ENCODE data around the gene PERCC1.
A peak's percentile ranks its signal among the peaks of the same experiment; 100 is the strongest.
"Not testable (repeated sequence)": the region's sequence is repeated elsewhere in the genome, so short reads cannot be mapped to it uniquely, and the experiment has no call there.

The PERCC1 gene

GRCh38 chr16:1459967-1460366 is 29.1 kb downstream of the PERCC1 start:
- H3K4me3 ChIP-seq (ENCODE audit: low read length): no peak overlapping the region
- DNase-seq (ENCODE audit: low read depth, low spot score): no peak

DNA sequence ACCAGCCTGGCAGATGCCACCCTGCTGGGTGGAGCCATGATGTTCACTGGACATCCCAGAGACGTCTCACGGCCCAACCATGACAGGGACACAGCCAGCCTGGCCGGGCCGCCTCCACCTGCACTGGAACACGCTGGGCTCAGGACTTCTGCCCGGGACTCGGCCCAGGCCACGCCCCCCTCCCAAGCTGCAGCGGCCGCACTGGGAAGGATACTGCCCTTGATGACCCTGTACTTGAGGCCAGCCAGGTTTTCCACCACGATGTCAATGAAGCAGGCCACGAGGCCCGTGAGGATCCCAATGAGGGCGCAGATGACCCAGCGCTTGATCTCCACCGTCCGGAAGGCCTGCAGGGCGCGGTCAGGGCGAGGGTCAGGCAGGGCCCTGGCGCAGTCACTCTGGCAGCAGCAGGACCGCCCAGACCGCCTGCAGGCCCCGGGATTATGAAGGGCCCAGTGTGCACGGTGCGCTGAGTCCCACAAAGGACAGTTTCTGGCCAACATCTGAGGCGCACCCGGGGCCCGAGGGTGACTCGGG is 29.8 kb downstream of the PERCC1 start:
- no peak for DNase-seq (ENCODE audit: low read depth, low spot score)
- no peak overlapping the region for H3K4me3 ChIP-seq (ENCODE audit: low read length)

GRCh38 chr16:1461146-1461545 is 30.3 kb downstream of the PERCC1 start:
- H3K4me3 ChIP-seq (ENCODE audit: low read length): no peak overlapping the region
- no peak for DNase-seq (ENCODE audit: low read depth, low spot score)

DNA sequence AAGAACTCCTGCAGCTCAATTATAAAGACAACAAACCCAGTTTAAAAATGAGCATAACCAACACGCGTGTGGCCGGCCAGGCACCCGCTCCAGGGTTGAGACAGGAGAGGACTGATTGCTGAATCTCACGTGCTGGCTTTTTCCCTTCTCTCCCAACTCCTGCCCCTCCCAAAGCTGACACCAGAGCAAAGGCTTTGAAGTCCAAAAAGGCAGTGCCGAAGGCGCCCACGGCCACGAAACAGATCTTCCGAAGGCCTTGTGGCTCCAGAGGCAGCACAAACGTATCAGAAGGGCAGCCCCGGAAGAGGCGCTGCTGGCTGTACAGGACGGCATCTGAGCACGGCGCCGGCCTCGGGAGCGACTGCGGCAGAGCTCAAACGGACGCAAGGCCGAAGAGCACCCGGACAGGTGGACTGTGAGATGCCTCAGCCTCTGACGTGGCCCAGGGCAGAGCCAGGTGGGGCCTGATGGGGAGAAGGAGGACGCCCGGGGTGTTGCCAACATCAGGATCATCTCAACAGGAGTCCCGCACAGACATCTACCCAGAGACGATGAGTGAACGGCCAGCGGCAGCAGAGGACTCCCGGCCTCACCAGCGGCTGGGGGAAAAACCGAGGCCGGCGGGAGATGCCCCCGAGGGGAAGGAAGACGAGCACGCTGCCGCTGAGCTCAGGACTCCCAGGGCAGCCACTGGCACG is 33.5 kb downstream of the PERCC1 start:
- no peak overlapping the region for H3K4me3 ChIP-seq (ENCODE audit: low read length)
- no peak for DNase-seq (ENCODE audit: low read depth, low spot score)

DNA sequence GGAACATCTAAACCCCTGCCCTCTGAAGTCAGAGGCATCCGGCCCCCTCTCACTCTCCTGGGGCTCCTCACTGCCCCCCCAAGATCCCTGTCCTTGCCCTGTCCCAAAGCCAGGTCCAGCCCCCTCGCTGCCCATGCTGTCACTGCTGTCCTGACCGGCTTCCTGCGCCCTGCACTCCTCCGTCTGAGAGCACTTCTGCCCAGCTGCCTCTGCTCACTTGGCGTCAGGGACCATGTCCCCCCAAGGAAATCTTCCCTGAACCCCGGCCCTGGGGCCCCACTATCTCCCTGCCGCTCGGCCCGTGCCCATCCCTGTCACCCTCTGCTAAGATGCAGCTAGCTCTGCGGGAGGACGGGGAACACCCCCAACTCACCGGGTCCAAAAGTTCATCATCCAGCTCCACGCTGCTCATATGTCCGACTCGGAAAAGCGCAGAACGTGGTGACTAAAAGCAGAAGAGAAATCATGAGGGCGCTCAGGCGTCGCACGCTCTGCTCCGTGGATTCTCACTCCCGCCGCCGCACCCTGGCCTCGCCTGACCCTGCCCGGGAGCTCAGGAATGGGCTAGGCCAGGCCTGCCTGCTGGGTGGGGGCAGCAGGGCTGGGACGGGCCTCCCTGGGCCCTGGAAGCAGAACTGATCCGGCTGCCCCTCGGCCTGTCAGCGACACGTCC is 34.2 kb downstream of the PERCC1 start:
- H3K4me3 ChIP-seq (ENCODE audit: low read length): no peak overlapping the region
- DNase-seq (ENCODE audit: low read depth, low spot score): no peak

DNA sequence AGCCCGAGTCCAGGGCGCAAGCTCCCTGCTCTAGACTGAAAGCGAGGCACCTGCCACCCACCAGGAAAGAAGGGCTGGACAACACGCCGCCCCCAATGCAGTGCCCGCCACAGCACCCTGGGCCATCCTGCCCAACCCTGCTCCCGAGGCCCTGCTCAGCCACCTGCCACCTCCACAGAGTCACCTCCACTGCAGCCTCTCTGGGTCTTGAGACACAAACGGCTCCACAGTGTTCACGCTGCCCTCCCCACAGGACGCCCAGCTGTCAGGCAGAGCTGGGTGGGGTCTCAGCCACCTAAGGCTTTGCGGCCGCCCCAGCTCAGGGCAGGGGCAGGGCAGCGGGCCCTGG is 34.7 kb downstream of the PERCC1 start:
- no peak overlapping the region for H3K4me3 ChIP-seq (ENCODE audit: low read length)
- DNase-seq (ENCODE audit: low read depth, low spot score): no peak

DNA sequence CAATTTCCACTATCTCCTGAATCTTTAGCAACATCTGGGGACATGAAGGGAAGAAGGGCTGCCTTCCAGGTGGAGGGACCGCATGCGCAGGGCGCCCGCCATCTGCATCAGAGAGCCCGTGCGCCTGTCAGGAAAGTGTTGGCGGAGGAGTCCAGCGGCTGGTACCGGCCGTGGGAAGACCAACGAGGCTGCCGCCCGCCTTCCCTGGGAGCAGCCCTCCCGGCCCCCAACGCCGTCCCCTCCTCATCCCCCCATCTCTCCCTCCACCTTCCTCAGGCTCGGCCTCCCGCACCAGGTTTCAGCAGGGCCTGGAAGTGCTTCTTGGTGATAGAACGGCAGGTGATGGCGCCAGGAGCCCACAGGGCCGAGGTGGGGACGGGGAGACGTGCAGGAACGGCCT is 35.2 kb downstream of the PERCC1 start:
- H3K4me3 ChIP-seq (ENCODE audit: low read length): no peak overlapping the region
- DNase-seq (ENCODE audit: low read depth, low spot score): no peak

GRCh38 chr16:1466968-1467521 is 36.2 kb downstream of the PERCC1 start:
- no peak for DNase-seq (ENCODE audit: low read depth, low spot score)
- no peak overlapping the region for H3K4me3 ChIP-seq (ENCODE audit: low read length)

DNA sequence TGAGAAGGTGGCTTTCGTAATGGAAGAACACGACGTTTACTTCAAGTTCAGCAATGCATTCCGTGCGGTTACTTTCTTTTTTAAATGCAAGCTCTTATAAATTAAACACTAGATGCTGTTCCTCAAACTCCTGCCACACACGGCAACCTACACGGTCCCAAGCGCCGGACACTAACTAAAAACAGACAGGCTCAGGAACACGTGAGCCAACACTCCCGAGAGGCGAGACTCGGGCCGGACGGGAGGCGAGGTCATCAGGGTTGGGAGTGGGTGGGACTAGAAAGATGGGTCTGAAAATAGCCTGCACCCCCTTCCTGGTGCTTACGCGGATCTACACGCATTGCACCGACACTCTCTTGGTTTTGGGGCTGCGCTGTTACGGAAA is 37.5 kb downstream of the PERCC1 start:
- H3K4me3 ChIP-seq (ENCODE audit: low read length): no peak overlapping the region

GRCh38 chr16:1469141-1469540 is 38.3 kb downstream of the PERCC1 start:
- H3K4me3 ChIP-seq (ENCODE audit: low read length): not testable (repeated sequence)

More for the DNA sequence above, 37.5 kb downstream of the PERCC1 start:
- no peak for DNase-seq (ENCODE audit: low read depth, low spot score)

DNA sequence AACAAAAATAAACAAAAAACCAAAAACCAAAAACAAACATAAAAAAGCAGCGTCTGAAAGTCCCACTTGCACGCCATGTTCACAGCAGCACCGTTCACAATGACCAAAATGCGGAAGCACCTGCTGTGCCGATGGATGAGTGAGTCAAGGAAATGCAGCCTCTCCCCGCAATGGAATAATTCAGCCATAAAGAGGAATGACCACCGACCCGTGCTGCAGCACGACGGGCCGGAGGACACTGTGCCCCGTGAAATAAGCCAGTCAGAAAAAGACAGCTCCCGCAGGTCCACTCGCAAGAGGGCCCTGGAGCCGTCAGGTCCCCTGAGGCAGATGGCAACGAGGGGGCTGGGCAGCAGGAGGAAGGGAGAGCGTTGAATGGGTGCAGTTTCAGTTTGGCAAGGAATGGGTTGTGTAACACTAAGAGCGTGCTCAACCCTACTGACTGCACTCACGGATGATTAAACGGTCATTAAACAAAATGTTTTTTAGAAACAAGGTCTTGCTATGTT is 38.9 kb downstream of the PERCC1 start:
- no peak for DNase-seq (ENCODE audit: low read depth, low spot score)
- no peak overlapping the region for H3K4me3 ChIP-seq (ENCODE audit: low read length)

More at GRCh38 chr16:1469141-1469540, 38.3 kb downstream of the PERCC1 start:
- not testable (repeated sequence) for DNase-seq (ENCODE audit: low read depth, low spot score)

DNA sequence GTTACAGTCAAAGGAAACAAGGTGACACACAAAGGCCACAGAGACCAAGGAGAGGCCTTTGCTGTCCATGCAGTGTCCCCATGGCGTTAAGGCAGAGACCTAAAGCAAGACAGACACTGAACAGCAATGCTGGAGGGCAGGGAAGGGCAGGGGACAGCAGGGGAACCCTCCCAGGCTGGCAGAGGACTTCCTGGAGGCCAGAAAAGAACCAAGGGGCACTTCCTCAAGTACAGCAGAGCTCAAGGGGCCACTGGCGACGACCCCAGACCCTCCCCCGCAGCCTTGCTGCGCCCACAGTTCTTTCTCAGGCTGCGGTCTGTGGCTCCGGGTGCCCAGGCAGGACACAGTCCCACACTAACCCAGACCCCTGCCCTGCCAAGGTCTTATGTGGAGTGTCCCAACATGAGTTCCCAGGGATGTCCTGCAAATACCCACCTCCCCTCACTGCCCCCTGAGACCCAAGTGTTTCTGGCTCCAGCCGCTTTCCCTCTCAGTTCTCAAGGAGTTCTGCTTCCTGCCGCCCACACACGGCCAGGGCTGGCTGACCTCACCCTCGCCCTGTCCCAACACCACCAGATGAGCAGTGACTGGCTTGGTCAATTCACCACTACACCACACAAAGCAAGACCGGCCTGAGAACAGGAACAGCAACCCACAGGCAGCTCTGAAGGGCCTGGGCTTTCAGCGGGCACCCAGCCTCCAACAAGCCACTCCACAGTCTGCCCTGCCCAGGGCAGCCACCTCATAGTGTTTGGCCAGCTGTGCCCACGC is 39.8 kb downstream of the PERCC1 start:
- no peak for DNase-seq (ENCODE audit: low read depth, low spot score)
- no peak overlapping the region for H3K4me3 ChIP-seq (ENCODE audit: low read length)

GRCh38 chr16:1471569-1472194 is 40.8 kb downstream of the PERCC1 start:
- H3K4me3 ChIP-seq (ENCODE audit: low read length): no peak overlapping the region

DNA sequence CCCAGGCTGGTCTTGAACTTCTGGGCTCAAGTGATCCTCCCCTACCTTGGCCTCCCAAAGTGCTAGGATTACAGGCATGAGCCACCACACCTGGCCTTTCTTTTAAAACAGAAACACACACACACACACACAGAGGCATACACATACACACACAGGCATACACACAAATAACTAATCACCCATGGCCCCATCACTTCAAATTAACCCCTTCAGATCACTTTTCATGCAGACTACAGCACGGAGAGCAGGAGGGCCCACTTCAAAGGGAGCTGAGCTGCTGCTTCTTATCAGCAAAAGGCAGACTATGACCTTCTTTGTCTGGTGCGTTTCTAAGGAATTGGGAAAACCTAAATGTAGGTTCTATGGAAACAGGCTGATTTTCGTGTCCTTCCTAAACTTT is 42.1 kb downstream of the PERCC1 start:
- H3K4me3 ChIP-seq (ENCODE audit: low read length): no peak overlapping the region
- DNase-seq (ENCODE audit: low read depth, low spot score): no peak

More at GRCh38 chr16:1471569-1472194, 40.8 kb downstream of the PERCC1 start:
- DNase-seq (ENCODE audit: low read depth, low spot score): no peak

DNA sequence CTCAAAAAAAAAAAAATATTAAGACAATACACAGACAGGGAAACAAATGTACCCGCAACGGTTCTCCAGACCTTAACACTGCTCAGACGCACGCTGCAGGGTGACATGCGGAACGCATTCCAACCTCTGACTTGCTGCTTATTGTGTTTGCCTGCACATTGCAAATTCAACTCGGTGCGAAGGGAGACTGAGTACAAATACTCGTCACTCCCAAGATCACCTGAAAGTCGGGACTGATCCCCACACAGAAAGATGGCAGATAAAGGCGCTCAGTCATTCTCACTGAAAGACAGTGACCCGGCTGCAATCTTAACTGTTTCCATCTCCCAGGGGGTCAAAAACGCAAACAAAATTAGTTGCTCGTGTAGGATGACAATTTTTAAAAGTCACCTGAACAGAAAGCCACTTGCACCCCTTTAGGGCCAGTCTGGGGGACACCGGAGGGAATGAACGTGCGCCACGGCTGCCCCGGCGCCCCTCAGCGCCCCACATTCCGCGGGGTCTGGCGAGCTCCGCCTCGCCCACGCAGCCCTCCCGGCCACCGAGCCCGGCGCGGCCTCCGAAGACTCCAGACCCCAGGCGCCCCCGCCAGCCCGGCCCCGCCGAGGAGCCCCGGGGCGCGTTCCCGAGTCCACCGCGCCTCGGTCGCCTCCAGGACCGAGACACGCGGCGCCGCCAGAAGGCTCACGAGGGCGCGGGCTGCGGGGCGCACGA is 43.4 kb downstream of the PERCC1 start:
- DNase-seq (ENCODE audit: low read depth, low spot score): no peak
- H3K4me3 ChIP-seq (ENCODE audit: low read length): peak overlapping the region; percentile 78

- DNase-seq (ENCODE audit: low read depth, low spot score): peak; percentile 73
- H3K4me3 ChIP-seq (ENCODE audit: low read length): peak within 1 kb of the TSS; percentile 78
Measured at GRCh38 chr16:1474796-1475551, 44.1 kb downstream of the PERCC1 start, which contains the start of gene CLCN7. Gene CLCN7, minus strand, starts transcription at chr16:1475028. Its CDS starts 54 bp downstream, at chr16:1474974.

DNA sequence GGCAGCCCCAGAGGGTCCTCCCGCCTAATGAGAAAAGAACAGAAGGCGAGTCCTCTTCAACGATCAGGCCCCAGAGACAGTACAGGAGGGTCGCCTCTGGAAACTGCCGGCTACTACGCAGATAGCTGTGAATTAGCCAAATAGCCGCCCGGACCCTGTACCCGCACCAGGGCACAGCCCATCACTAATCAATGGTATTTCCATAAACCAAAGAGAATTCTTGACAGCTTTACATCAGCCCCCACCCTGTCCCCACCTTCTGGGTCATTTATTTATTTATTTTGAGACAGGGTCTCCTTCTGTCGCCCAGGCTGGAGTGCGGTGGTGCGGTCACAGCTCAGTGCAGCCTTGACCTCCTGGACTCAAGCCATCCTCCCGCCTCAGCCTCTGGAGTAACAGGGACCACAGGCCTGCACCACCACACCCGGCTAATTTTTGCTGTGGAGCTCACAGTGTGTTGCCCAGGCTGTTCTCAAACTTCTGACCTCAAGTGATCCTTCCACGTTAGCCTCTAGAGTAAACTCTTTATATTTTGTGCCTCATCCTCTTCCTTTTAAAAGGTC is 44.8 kb downstream of the PERCC1 start:
- DNase-seq (ENCODE audit: low read depth, low spot score): no peak

More for the DNA sequence above, 44.8 kb downstream of the PERCC1 start:
- H3K4me3 ChIP-seq (ENCODE audit: low read length): peak overlapping the region; percentile 78
